ENCODE results near the gene NOS1AP.

DNA sequence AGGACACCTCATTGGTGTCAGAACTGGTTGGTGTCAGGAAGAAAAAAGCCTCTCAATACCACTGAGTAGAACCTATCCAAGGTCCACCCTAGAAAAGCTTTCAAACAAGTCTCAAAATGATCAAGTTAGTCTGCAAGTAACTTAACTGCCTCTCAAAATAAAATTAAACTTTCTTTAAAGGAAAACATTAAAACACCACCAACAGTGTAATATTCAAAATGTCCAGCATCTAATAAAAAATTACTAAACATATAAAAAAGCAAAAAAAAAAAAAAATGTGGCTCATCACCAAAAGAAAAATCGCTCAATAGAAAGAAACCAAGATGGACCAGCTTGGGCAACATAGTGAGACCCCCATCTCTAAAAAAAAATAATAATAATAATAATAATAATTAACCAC, 27.1 kb upstream of the NOS1AP start:
- TF ChIP-seq, protein P1, sequence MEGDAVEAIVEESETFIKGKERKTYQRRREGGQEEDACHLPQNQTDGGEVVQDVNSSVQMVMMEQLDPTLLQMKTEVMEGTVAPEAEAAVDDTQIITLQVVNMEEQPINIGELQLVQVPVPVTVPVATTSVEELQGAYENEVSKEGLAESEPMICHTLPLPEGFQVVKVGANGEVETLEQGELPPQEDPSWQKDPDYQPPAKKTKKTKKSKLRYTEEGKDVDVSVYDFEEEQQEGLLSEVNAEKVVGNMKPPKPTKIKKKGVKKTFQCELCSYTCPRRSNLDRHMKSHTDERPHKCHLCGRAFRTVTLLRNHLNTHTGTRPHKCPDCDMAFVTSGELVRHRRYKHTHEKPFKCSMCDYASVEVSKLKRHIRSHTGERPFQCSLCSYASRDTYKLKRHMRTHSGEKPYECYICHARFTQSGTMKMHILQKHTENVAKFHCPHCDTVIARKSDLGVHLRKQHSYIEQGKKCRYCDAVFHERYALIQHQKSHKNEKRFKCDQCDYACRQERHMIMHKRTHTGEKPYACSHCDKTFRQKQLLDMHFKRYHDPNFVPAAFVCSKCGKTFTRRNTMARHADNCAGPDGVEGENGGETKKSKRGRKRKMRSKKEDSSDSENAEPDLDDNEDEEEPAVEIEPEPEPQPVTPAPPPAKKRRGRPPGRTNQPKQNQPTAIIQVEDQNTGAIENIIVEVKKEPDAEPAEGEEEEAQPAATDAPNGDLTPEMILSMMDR (IDR thresholded peaks at IDR 0.05), result no peak
- TF ChIP-seq POLR2A (IDR thresholded peaks at IDR 0.05), result no peak
